IPS DF 19.7 (cell line): Measurements from ENCODE around the gene SCLT1.

ENCODE experiments used
- DNase-seq: peaks from one replicate; pipeline ENCODE4 v3.0.0-alpha.2; 2013; ENCODE audit warnings: low read depth, low spot score

Gene SCLT1

GRCh38 chr4:128961405-128961804, 131.9 kb downstream of the SCLT1 start:
- no peak for DNase-seq

- DNase-seq, result no peak
These were observed 135.1 kb downstream of the SCLT1 start for GRCh38 chr4:128958194-128958593.

DNA sequence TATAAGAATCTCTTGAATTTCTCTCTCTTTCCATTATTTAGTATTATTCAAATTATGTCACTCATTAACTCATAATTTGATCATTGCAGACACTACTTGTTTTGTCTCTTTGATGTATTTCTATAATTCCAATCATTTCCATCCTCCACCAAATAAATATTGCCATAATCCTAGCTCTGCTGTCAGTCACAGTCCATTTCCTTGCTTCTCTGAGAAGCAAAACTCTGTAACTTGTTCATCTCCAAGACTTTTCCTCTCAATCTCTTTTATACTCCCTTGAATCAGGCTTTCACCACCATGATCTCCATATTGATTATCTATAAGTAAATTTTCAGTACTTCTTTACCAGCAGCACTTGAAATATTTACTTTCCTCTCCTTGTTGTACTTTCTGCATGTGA, 135.9 kb downstream of the SCLT1 start:
- no peak for DNase-seq

DNA sequence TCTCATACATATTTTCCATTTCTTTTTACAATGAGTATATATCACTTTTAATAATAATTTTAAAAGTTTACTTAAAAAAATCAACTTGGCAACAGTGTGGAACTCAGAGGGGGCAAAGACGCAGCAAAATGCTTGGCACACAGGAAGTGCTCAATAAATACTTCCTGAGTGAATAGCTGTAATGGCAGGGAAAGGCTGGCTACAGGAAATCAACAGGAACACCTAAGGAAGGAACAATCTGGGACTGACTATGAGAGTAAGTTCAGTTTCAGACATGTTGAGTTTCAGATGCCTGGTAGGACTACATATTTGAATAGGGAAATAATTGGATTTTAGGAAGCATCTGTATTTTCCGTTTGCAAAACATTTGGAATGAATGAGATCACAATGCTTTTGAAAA, 137.6 kb downstream of the SCLT1 start:
- DNase-seq, result no peak

DNA sequence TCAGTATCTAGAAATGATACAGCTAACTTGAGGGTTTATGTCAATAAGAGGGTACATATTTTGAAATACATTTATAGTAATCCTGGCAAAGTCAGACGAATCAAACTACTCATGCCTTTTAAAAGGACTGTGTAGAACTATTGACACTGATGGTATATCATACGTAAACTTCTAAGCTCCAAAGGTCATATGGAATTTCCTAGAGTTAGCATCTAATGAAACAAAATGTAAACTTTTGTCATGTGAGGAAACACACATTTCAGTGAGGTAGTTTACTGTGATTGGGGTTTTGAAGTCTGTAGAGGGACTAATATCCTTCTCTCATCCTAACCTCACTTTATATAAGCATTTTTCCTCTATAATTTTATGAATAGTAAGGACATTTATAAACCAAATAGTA, 138.4 kb downstream of the SCLT1 start:
- DNase-seq, result no peak

GRCh38 chr4:128951316-128951715, 142.0 kb downstream of the SCLT1 start:
- no peak for DNase-seq

GRCh38 chr4:128950796-128951195, 142.5 kb downstream of the SCLT1 start:
- DNase-seq, result no peak

DNA sequence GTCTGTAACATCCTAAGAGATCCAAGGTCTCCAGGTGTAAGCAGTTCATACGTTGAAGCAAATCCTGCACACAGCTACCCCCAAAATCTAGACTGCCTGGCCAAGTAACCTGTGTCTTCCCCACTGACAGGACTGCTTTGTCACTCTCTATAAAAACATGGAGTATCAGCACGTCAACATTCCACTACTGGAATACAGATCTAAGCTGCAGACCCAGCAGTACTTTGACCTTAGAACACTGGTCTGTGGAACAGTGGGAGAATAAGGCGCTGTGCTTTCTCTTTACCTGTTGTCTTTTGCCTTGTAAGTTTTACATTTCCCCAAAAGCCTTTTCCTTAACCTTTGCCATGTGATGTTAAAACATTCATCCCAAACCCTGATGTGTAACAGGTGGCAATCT, 146.4 kb downstream of the SCLT1 start:
- DNase-seq, result no peak

DNA sequence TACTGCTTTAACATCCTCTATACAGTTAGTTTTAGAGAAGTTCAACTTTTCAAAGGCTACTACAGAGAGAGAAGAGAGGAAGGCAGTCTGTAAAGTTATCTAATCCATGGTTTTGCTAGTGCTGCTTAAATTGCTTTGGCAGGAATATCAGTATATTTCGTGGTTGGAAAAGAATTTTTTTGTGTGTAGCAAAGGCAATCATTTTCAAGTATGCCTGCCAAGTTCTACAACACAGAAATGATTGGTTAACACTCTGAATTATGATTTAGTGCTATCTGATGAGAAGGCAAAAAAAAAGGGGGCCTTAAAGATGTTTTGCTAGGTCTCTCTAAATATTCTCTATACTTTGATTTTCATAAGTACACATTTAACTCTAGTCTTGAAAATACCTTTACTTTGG, 150.7 kb downstream of the SCLT1 start:
- DNase-seq, result no peak

- DNase-seq, result no peak
These were observed 152.4 kb downstream of the SCLT1 start for GRCh38 chr4:128940971-128941370.

GRCh38 chr4:128930051-128930450, 163.3 kb downstream of the SCLT1 start:
- DNase-seq, result no peak

GRCh38 chr4:128924951-128925350, 168.4 kb downstream of the SCLT1 start:
- no peak for DNase-seq

- DNase-seq, result no peak
These were observed 171.4 kb downstream of the SCLT1 start for GRCh38 chr4:128921954-128922353.

- no peak for DNase-seq
These were observed 175.6 kb downstream of the SCLT1 start for GRCh38 chr4:128917781-128918180.

DNA sequence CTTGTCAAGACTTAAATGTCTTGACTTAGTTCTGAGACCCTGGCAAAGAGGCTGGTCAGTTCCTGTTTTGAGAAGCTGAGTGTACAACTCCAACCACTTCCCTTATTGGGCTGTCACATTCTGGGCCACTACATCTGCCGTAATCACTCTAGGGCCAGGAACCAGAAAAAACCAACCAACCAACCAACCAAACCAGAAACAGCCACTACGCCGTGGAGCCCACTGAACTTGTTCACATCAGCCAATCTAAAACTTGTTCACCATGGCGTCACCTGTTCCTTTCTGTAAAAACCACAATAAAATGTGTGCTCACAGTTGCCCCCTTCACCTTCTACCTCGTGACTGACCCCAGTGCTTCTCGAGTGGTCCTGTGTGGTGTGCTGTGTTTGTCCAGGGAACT, 176.5 kb downstream of the SCLT1 start:
- no peak for DNase-seq

DNA sequence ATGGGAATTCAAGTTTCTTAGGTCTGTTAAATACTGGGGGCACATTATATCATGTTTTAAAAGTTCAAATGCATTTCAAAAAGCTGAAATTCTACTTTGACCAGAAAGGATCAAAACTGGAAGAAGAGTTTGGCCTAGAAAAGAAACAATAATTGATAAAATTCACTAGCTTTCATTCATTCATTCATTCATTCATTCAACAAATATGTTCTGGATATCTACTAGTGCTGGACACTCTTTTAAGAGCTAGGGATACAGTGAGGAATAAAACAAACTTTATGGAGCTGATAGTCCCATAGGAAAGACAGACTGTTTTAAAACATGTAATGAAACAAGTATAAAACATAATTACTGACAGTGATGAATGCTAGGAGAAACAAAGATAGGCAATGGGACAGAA, 177.8 kb downstream of the SCLT1 start:
- DNase-seq, result no peak

DNA sequence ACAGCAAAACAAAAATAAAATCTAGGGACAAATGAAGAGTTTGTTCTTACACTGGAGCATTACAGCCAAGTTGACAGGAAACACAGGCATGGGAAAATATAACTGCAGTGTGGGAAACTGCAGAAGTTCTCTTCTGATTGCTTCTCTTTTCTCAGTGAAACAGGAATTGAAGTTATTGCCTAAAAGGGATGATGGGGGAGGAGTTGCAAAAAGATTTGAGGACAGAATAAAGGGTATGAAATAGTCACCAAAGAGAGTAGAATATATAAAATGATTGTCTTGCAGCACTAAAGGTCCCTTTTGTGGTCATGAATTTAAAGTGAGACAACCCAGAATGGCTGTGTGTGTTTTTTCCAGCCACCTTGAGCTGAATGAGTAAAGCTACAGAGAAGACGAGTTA, 180.1 kb downstream of the SCLT1 start:
- DNase-seq, result no peak

GRCh38 chr4:128908735-128909134, 184.6 kb downstream of the SCLT1 start:
- no peak for DNase-seq

DNA sequence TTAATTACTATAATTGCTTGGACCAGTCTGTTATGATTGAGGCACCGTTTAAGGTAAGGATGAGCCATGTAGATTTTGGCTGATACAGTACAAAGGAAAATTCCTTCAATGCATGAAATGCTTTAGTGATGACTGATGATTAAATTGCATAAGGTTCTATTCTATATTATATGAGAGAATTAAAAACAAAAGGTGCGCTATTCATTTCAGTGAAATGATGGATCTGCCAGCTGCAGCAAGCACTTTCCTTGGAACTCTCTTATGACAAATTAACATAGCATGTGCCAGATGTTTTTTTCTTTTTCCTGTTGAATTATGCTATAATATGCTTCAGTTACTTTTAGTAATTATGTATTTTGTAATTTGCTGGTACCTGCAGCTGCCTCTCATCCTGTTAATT, 185.4 kb downstream of the SCLT1 start:
- DNase-seq, result no peak

GRCh38 chr4:128906581-128906980, 186.8 kb downstream of the SCLT1 start:
- DNase-seq, result no peak

DNA sequence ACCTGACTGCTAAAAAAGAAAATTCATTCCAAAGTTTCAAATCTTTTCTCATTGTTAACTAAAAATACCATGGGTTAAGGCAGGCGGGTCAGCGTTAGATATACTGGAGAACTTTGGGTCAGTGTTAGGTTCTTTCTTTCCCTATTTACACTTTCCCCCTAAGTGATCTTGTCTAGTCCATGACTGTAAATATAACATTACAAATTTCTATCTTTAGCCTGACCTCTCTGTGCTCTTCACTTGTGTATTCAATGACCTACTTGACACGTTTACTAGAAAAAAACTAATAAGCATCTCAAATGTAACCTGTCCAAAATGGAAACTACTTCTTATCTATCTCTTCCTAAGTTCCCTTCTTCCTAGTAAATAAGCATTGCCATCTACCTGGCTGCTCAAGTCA, 188.5 kb downstream of the SCLT1 start:
- DNase-seq, result no peak

DNA sequence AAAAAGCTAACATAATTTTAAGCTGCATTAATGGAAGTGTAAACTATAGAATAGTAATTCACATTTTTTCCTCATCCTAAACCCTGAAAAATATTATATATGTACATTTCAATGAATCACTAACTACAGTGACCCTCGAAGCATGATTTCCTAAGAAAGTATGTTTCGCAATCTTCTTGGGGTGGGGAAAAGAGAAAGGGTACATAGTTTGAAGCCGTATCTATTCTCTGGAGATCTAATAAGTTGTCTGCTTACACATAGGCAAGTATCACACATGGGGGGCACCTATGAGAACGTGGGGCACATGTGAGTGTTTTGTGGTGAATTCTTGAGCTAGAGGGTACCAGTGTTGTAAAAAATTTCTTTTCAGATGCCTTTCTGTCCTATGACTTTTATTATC, 212.7 kb downstream of the SCLT1 start:
- no peak for DNase-seq

DNA sequence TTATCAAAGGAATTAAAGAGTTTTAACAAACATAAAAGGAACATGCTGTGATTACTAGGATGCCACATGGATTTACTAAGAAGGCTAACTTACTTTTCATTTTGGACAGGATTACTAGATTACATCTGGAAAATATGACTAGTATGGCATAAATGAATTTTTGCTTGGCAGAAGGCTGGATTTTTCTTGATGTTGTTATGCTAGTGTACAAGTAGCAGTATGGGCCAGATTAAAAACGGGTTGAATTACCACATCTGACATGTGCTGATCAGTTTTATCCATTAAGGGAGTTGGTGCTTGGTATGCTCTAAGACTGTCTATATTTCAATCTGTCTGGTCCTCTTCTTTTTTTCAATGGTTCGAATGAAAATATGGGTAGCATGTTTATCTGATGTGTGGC, 213.4 kb downstream of the SCLT1 start:
- DNase-seq, result no peak

- DNase-seq, result no peak
These were observed 214.1 kb downstream of the SCLT1 start for GRCh38 chr4:128879283-128879682.

GRCh38 chr4:128877934-128878333, 215.4 kb downstream of the SCLT1 start:
- no peak for DNase-seq
